ENCODE measurements around the gene TNFRSF1B.
"Not testable (repeated sequence)": the region's sequence is repeated elsewhere in the genome, so short reads cannot be mapped to it uniquely, and the experiment has no call there.

TNFRSF1B gene

GRCh38 chr1:12224092-12224491 is 57.3 kb downstream of the TNFRSF1B start:
- DNase-seq, result not testable (repeated sequence)

GRCh38 chr1:12228979-12229378 is 62.2 kb downstream of the TNFRSF1B start:
- no peak for DNase-seq

- DNase-seq, result no peak
Measured at GRCh38 chr1:12229386-12229834, 62.6 kb downstream of the TNFRSF1B start.

- DNase-seq, result peak; percentile 68
Measured at GRCh38 chr1:12229835-12230548, 63.2 kb downstream of the TNFRSF1B start, which contains the start of gene VPS13D. VPS13D (plus strand) TSS chr1:12230030; CDS start chr1:12234267, 4,237 bp downstream.

GRCh38 chr1:12230549-12231275 is 63.9 kb downstream of the TNFRSF1B start:
- DNase-seq, result no peak

GRCh38 chr1:12231276-12231595 is 64.4 kb downstream of the TNFRSF1B start:
- DNase-seq, result no peak

GRCh38 chr1:12232221-12232620 is 65.4 kb downstream of the TNFRSF1B start:
- DNase-seq, result no peak

GRCh38 chr1:12244078-12244477 is 77.3 kb downstream of the TNFRSF1B start:
- DNase-seq, result no peak

- no peak for DNase-seq
Measured at GRCh38 chr1:12244585-12244984, 77.8 kb downstream of the TNFRSF1B start.

- DNase-seq, result no peak
Measured at GRCh38 chr1:12245116-12245515, 78.3 kb downstream of the TNFRSF1B start.

GRCh38 chr1:12245733-12246132 is 78.9 kb downstream of the TNFRSF1B start:
- no peak for DNase-seq

GRCh38 chr1:12246584-12246983 is 79.8 kb downstream of the TNFRSF1B start:
- no peak for DNase-seq

- no peak for DNase-seq
Measured at GRCh38 chr1:12249181-12249580, 82.4 kb downstream of the TNFRSF1B start.

- no peak for DNase-seq
Measured at GRCh38 chr1:12249748-12250147, 83.0 kb downstream of the TNFRSF1B start.

- no peak for DNase-seq
Measured at GRCh38 chr1:12251442-12251841, 84.7 kb downstream of the TNFRSF1B start.

GRCh38 chr1:12255913-12256312 is 89.1 kb downstream of the TNFRSF1B start:
- DNase-seq, result no peak

- no peak for DNase-seq
Measured at GRCh38 chr1:12258272-12258671, 91.5 kb downstream of the TNFRSF1B start.

Data from NCI-H2107 (cell line).